ENCODE measurements around the gene ATP2B2. TPM values are rescaled to one million over a fixed set of nuclear protein-coding genes. Genes with fewer than 3 reads are reported as not detected.

ATP2B2 gene
- total and polyA plus RNA-seq, 2 of the 8 experiments (the other 6 are each of a cell fraction or from before 2014, with no cell fraction given): 0.14 to 1.2 TPM

- Histone ChIP-seq H3K9ac (replicated peaks in 1 of 4; ENCODE audit: extremely low read depth in 1 of 4, low read depth in 3 of 4, low read length in 3 of 4) (no peak overlapping the region), H4K5ac (ENCODE audit: insufficient read length, low read depth, low read length) (no peak overlapping the region), H2BK5ac (ENCODE audit: low read depth, low read length) (no peak overlapping the region; the same call in 1 of the 2 replicates), H4K91ac (replicated peaks; ENCODE audit: insufficient read length, low read length) (no peak overlapping the region), H3K4me3 (ENCODE audit: extremely low read depth in 1 of 4, insufficient read depth in 2 of 4, low read depth in 3 of 4, low read length in 4 of 4) (peak overlapping the region in 2 of 4 experiments; percentile 26 to 64; a peak in 3 of 8 replicates), H4K20me1 (replicated peaks in 1 of 2; ENCODE audit: control insufficient read depth in 1 of 2, insufficient read depth in 2 of 2, low read length in 2 of 2) (no peaks in the 10 kb centered on the region), H3K36me3 (ENCODE audit: control insufficient read depth in 2 of 4, insufficient read depth in 4 of 4, low read length in 3 of 4) (no peaks in the 10 kb centered on the region), H3K79me2 (ENCODE audit: control insufficient read depth in 1 of 2, insufficient read depth in 2 of 2, low read length in 2 of 2) (no peaks in the 10 kb centered on the region), H3K56ac (replicated peaks; ENCODE audit: insufficient read length, low read depth, low read length) (no peak overlapping the region), H3K14ac (ENCODE audit: insufficient read length) (no peak overlapping the region), H3K27ac (ENCODE audit: low read depth, low read length) (no peak overlapping the region), H3K18ac (ENCODE audit: extremely low read depth, low read length) (no peak overlapping the region), H3K9me3 (ENCODE audit: insufficient read depth in 2 of 2, low read depth in 1 of 2, low read length in 1 of 2) (no peaks in the 10 kb centered on the region), H2BK15ac (ENCODE audit: low read length) (no peak overlapping the region), H2AFZ (ENCODE audit: low read length) (no peak overlapping the region), H2BK120ac (replicated peaks; ENCODE audit: low read depth, low read length) (no peak overlapping the region), H3K23ac (ENCODE audit: insufficient read length) (no peak overlapping the region), H2BK20ac (ENCODE audit: low read length) (no peak overlapping the region), H3K23me2 (ENCODE audit: low read depth, low read length) (peaks cover 5% of the 10 kb centered on the region; the same call in 1 of the 2 replicates), H4K8ac (ENCODE audit: extremely low read depth, insufficient read depth, low read length) (peak overlapping the region; percentile 35; the same call in 1 of the 2 replicates), H3K4me2 (ENCODE audit: insufficient read depth in 1 of 2, low read depth in 2 of 2, low read length in 2 of 2) (peak overlapping the region; percentile 56 to 59), H2BK12ac (ENCODE audit: low read depth, low read length) (no peak overlapping the region), H3K79me1 (ENCODE audit: low read depth, low read length) (no peaks in the 10 kb centered on the region), H3K27me3 (replicated peaks in 1 of 4; ENCODE audit: control insufficient read depth in 3 of 4, extremely low read depth in 1 of 4, insufficient read depth in 3 of 4, low read length in 3 of 4) (peaks cover 0 to 12% (median 10%) of the 10 kb centered on the region in 4 experiments; a peak in 5 of 7 replicates), H2AK5ac (ENCODE audit: low read depth, low read length) (no peak overlapping the region), H3K4ac (replicated peaks; ENCODE audit: insufficient read length, low read depth, low read length) (peak overlapping the region; percentile 65), H3K4me1 (replicated peaks in 1 of 4; ENCODE audit: control insufficient read depth in 3 of 4, insufficient read depth in 4 of 4, low read length in 3 of 4) (peaks cover 0 to 9% (median 5%) of the 10 kb centered on the region in 4 experiments; a peak in 6 of 7 replicates)
- 79% methylated on average over 15 of the region's 25 CpGs; no CpG with 5 or more reads in 1 of the 2 experiments for WGBS, 2 experiments (ENCODE audit: extremely low coverage in 1 of 2, insufficient coverage in 1 of 2, insufficient read length in 1 of 2, insufficient replicate concordance in 2 of 2, low coverage in 1 of 2, low lambda C conversion rate in 2 of 2, missing lambda C conversion rate in 1 of 2)
- CTCF ChIA-PET (ENCODE audit: partially characterized antibody): interaction anchor here (0.8 to 1.4 kb wide), 4 partner anchors 8 to 166 kb away, joined by 3 read pairs; no protein-coding TSS in a partner anchor
- TF ChIP-seq EGR1 (IDR thresholded peaks at IDR 0.05; ENCODE audit: borderline replicate concordance, low read depth, low read length) (no peak), RAD21 (IDR thresholded peaks at IDR 0.05 in 1 of 2, conservative IDR thresholded peaks at IDR 0.05 in 1 of 2; ENCODE audit: low read depth in 2 of 2, low read length in 2 of 2) (no peak)
- FAIRE-seq (no peak), DNase-seq (ENCODE audit: low read depth in 1 of 2, low spot score in 2 of 2) (no peak)
- POLR2A ChIA-PET (ENCODE audit: partially characterized antibody): no interaction called here
Measured at GRCh38 chr3:10504171-10505049, 976 bp downstream of the ATP2B2 start.

Measured in H1 (cell line).